ENCODE measurements around the gene TFB2M.

DNA sequence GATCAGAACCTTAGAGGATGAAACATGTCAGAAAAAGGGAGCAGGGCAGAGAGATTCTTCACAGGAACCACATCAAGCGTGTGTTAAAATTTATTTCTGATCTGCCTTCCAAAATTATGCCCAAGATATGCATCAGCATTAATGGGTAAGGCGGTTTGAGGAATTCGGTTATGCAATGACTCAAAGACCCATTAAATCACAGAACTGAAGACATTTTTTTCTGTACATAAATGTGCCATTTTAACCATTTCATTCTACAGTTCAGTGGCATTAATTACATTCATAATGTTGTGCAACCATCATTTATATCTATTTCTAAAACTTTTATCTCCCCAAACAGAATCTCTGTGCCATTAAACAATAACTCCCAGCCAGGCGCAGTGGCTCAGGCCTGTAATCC lies 43.6 kb upstream of the TFB2M start:
- TF ChIP-seq EZH2 (IDR thresholded peaks at IDR 0.05; ENCODE audit: borderline replicate concordance, insufficient read depth, low read depth, low read length, poor library complexity, severe bottlenecking), result no peak
- TF ChIP-seq CTCF (IDR thresholded peaks at IDR 0.05), result no peak

Data from B cell (primary cell).